Mammary epithelial cell (primary cell): Measurements from ENCODE around the gene ITGA5.

ENCODE experiments used
- EZH2 ChIP-seq: IDR thresholded peaks from 2 replicates; pipeline ENCODE4 v1.6.1; 2012; ENCODE audit warnings: low read length, inconsistent platforms, borderline replicate concordance
- TF ChIP-seq, protein P1 (sequence below), 2 donors: IDR thresholded peaks in 1 of 2; conservative IDR thresholded peaks in 1 of 2; 2 replicates each; pipeline ENCODE4 v1.5.1; 2011 to 2012; ENCODE audit warnings: inconsistent platforms in 2 of 2, low read length in 2 of 2, mild to moderate bottlenecking in 2 of 2, control low read depth in 1 of 2, low read depth in 1 of 2; ENCODE audit not compliant: insufficient read depth in 1 of 2; ENCODE audit errors: extremely low read depth in 1 of 2

DNA sequence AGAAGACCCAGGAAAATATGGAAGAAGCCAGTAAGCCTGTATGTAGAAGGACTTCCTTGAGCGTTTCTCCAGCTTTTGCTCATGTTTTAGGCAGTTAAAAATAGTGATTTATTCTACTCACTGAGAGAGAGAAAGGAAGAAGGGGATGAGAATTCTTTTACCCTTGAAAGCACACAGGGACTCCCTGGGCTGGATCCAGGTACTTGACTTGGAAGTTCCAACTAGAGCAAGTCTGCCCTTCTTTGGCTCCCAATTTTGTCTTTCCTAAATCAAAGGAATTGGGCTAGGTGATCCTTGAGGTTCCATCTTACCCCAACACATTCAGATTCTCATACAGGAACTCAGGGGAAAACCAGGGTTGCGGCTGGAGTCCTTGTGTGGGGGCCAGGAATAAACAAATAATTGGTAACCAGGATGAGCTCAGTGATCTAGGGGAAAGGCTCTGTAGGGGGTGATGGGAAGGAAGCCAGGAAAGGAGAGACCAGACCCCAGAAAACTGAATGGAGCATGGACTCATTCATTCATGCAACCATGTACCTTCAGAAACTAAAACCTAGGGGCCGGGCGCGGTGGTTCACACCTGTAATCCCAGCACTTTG is 11.5 kb upstream of the ITGA5 start:
- TF ChIP-seq, protein P1, sequence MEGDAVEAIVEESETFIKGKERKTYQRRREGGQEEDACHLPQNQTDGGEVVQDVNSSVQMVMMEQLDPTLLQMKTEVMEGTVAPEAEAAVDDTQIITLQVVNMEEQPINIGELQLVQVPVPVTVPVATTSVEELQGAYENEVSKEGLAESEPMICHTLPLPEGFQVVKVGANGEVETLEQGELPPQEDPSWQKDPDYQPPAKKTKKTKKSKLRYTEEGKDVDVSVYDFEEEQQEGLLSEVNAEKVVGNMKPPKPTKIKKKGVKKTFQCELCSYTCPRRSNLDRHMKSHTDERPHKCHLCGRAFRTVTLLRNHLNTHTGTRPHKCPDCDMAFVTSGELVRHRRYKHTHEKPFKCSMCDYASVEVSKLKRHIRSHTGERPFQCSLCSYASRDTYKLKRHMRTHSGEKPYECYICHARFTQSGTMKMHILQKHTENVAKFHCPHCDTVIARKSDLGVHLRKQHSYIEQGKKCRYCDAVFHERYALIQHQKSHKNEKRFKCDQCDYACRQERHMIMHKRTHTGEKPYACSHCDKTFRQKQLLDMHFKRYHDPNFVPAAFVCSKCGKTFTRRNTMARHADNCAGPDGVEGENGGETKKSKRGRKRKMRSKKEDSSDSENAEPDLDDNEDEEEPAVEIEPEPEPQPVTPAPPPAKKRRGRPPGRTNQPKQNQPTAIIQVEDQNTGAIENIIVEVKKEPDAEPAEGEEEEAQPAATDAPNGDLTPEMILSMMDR (conservative IDR thresholded peaks at IDR 0.05 in 1 of 2, IDR thresholded peaks at IDR 0.05 in 1 of 2; ENCODE audit: extremely low read depth in 1 of 2, insufficient read depth in 1 of 2, low read depth in 1 of 2, low read length in 2 of 2) = no peak
- no peak for TF ChIP-seq EZH2
